CD14-positive monocyte (primary cell): ENCODE results near the gene CERK. TPM values are rescaled to one million over a fixed set of nuclear protein-coding genes. Genes with fewer than 3 reads are reported as not detected.

ENCODE experiments used
- DNase-seq, 3 donors: peaks; one replicate each; pipeline ENCODE4 v3.0.0-alpha.2; 2011 to 2022
- H2AFZ ChIP-seq: 2 replicates; pipeline ENCODE4 v1.6.0; 2012; ENCODE audit warnings: mild to moderate bottlenecking, low read depth, low read length, inconsistent platforms; ENCODE audit not compliant: insufficient read depth, poor library complexity, severe bottlenecking
- H3K27ac ChIP-seq, 2 donors: 1 replicate in 1 of 2; 2 replicates in 1 of 2; pipeline ENCODE4 v1.5.1; 2012 to 2013; ENCODE audit warnings: low read length in 2 of 2, control low read depth in 1 of 2, inconsistent platforms in 1 of 2, low read depth in 1 of 2, mild to moderate bottlenecking in 1 of 2
- H3K27me3 ChIP-seq, 2 donors: one replicate each; pipeline versions ENCODE4 v1.6.0 to v1.6.1; 2011 to 2013; ENCODE audit warnings: low read length in 2 of 2; ENCODE audit not compliant: control insufficient read depth in 2 of 2, insufficient read depth in 2 of 2
- H3K36me3 ChIP-seq, 2 donors: replicated peaks in 1 of 2; 1 replicate in 1 of 2; 2 replicates in 1 of 2; pipeline versions ENCODE4 v1.5.1 to v1.6.1; 2012 to 2013; ENCODE audit warnings: low read length in 2 of 2, control low read depth in 1 of 2, inconsistent platforms in 1 of 2, mild to moderate bottlenecking in 1 of 2; ENCODE audit not compliant: insufficient read depth in 2 of 2, control insufficient read depth in 1 of 2
- H3K4me1 ChIP-seq, 2 donors: 1 replicate in 1 of 2; 2 replicates in 1 of 2; pipeline versions ENCODE4 v1.5.1 to v1.6.1; 2012 to 2013; ENCODE audit warnings: low read length in 2 of 2, control low read depth in 1 of 2, inconsistent platforms in 1 of 2, mild to moderate bottlenecking in 1 of 2, moderate library complexity in 1 of 2; ENCODE audit not compliant: insufficient read depth in 2 of 2, control insufficient read depth in 1 of 2
- H3K4me2 ChIP-seq: replicated peaks from 2 replicates; pipeline ENCODE3; 2012; ENCODE audit warnings: low read length, moderate library complexity, mild to moderate bottlenecking; ENCODE audit not compliant: poor library complexity, severe bottlenecking; ENCODE audit errors: extremely low read depth
- H3K4me3 ChIP-seq, 3 experiments: fragments of 200-600 bp in 1 of 3; sonication (generic) in 1 of 3; replicated peaks in 1 of 3; 1 replicate in 2 of 3; 2 replicates in 1 of 3; pipeline ENCODE4 v1.5.1; 2011 to 2013; ENCODE audit warnings: low read length in 3 of 3, mild to moderate bottlenecking in 3 of 3, control low read depth in 2 of 3, low read depth in 2 of 3, inconsistent platforms in 1 of 3, moderate library complexity in 1 of 3
- H3K79me2 ChIP-seq: 2 replicates; pipeline ENCODE4 v1.6.0; 2012; ENCODE audit warnings: mild to moderate bottlenecking, control low read depth, inconsistent platforms, low read length, moderate library complexity; ENCODE audit not compliant: insufficient read depth
- H3K9ac ChIP-seq: 2 replicates; pipeline ENCODE4 v1.6.0; 2017; ENCODE audit warnings: low read length, mild to moderate bottlenecking; ENCODE audit not compliant: insufficient read depth, poor library complexity, severe bottlenecking
- H3K9me3 ChIP-seq, 2 donors: replicated peaks in 1 of 2; 1 replicate in 1 of 2; 2 replicates in 1 of 2; pipeline versions ENCODE4 v1.5.1 to v1.6.1; 2012 to 2013; ENCODE audit warnings: low read length in 2 of 2, control low read depth in 1 of 2; ENCODE audit not compliant: control insufficient read depth in 1 of 2, insufficient read depth in 1 of 2
- H4K20me1 ChIP-seq: 2 replicates; pipeline ENCODE4 v1.6.0; 2012; ENCODE audit warnings: mild to moderate bottlenecking, low read length, control low read depth, moderate library complexity; ENCODE audit not compliant: insufficient read depth
- H3K27ac Mint-ChIP-seq, 7 donors: one replicate each; pipeline ENCODE4 v1.8.0; 2020; ENCODE audit warnings: mild to moderate bottlenecking in 7 of 7, mixed read lengths in 7 of 7, moderate library complexity in 6 of 7, inconsistent platforms in 2 of 7
- H3K27me3 Mint-ChIP-seq, 3 donors: one replicate each; pipeline ENCODE4 v1.8.0; 2021 to 2022; ENCODE audit warnings: low read depth in 3 of 3, mild to moderate bottlenecking in 3 of 3, mixed read lengths in 3 of 3, moderate library complexity in 3 of 3, inconsistent platforms in 1 of 3
- H3K36me3 Mint-ChIP-seq, 2 donors: one replicate each; pipeline ENCODE4 v1.8.0; 2020; ENCODE audit warnings: mixed read lengths in 2 of 2, inconsistent platforms in 1 of 2, mild to moderate bottlenecking in 1 of 2
- H3K4me1 Mint-ChIP-seq: one replicate; pipeline ENCODE4 v1.8.0; 2020; ENCODE audit warnings: mild to moderate bottlenecking, mixed read lengths
- H3K4me3 Mint-ChIP-seq, 2 donors: one replicate each; pipeline ENCODE4 v1.8.0; 2020; ENCODE audit warnings: mild to moderate bottlenecking in 2 of 2, mixed read lengths in 2 of 2, moderate library complexity in 1 of 2
- H3K9me3 Mint-ChIP-seq, 7 donors: one replicate each; pipeline ENCODE4 v1.8.0; 2020 to 2022; ENCODE audit warnings: mixed read lengths in 7 of 7, mild to moderate bottlenecking in 6 of 7, moderate library complexity in 6 of 7, inconsistent platforms in 2 of 7
- whole genome bisulfite sequencing: methylation state at CpG from one replicate; pipeline ENCODE4 v1.1.5; 2013; ENCODE audit warnings: missing lambda C conversion rate; ENCODE audit not compliant: insufficient coverage; 5-methylcytosine and 5-hydroxymethylcytosine counted together
- intact Hi-C, 2 donors: fragments of 100-400 bp; cut with micrococcal nuclease; formaldehyde crosslinking; loops; one replicate each; pipeline versions ENCODE4 v1.15.0 to v1.15.1; 2023
- polyA plus RNA-seq, 3 donors: library from polyadenylated mRNA; depleted of rRNA in 1 of 3; unstranded in 2 of 3; stranded (reverse) in 1 of 3; fragments of 300-500 nt in 2 of 3; fragments of >200 nt in 1 of 3; fragmentation: Illumina TruSeq in 2 of 3; gene quantifications; 1 replicate in 2 of 3; 2 replicates in 1 of 3; pipeline ENCODE4 v1.2.3, GENCODE V29; 2012 to 2021
- TF ChIP-seq, protein P1 (sequence below): fragments of 200-600 bp; IDR thresholded peaks from one replicate; pipeline ENCODE4 v1.8.0; 2022; ENCODE audit warnings: antibody characterized with exemption, mild to moderate bottlenecking

Gene CERK
- polyA plus RNA-seq, 3 donors: 22.4 to 40.2 (median 24.5) TPM

GRCh38 chr22:46714550-46714949, 23.5 kb downstream of the CERK start:
- 100% methylated on average over 2 of the region's 4 CpGs for WGBS
- Mint-ChIP-seq H3K9me3 (no peaks in the 10 kb centered on the region), H3K4me1 (no peaks in the 10 kb centered on the region), H3K27me3 (peaks cover 0 to 2% (median 0%) of the 10 kb centered on the region in 3 donors), H3K36me3 (peaks cover 80 to 98% of the 10 kb centered on the region in 2 donors), H3K4me3 (no peak overlapping the region), H3K27ac (peak overlapping the region in 2 of 7 donors; percentile 69 to 78)
- no peak overlapping the region for H3K27ac ChIP-seq
- no peaks in the 10 kb centered on the region for H3K4me1 ChIP-seq
- no peak for DNase-seq
- peaks cover 26% of the 10 kb centered on the region for H3K79me2 ChIP-seq
- TF ChIP-seq, protein P1, sequence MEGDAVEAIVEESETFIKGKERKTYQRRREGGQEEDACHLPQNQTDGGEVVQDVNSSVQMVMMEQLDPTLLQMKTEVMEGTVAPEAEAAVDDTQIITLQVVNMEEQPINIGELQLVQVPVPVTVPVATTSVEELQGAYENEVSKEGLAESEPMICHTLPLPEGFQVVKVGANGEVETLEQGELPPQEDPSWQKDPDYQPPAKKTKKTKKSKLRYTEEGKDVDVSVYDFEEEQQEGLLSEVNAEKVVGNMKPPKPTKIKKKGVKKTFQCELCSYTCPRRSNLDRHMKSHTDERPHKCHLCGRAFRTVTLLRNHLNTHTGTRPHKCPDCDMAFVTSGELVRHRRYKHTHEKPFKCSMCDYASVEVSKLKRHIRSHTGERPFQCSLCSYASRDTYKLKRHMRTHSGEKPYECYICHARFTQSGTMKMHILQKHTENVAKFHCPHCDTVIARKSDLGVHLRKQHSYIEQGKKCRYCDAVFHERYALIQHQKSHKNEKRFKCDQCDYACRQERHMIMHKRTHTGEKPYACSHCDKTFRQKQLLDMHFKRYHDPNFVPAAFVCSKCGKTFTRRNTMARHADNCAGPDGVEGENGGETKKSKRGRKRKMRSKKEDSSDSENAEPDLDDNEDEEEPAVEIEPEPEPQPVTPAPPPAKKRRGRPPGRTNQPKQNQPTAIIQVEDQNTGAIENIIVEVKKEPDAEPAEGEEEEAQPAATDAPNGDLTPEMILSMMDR: no peak
- intact Hi-C loops: no loop called here
- H3K4me3 ChIP-seq: no peak overlapping the region
- no peaks in the 10 kb centered on the region for H3K27me3 ChIP-seq
- no peak overlapping the region for H3K4me2 ChIP-seq
- H3K9ac ChIP-seq: no peak overlapping the region
- peaks cover 75 to 99% of the 10 kb centered on the region in 2 donors for H3K36me3 ChIP-seq
- H3K9me3 ChIP-seq: no peaks in the 10 kb centered on the region
- no peak overlapping the region for H2AFZ ChIP-seq
- H4K20me1 ChIP-seq: peaks cover 76% of the 10 kb centered on the region

DNA sequence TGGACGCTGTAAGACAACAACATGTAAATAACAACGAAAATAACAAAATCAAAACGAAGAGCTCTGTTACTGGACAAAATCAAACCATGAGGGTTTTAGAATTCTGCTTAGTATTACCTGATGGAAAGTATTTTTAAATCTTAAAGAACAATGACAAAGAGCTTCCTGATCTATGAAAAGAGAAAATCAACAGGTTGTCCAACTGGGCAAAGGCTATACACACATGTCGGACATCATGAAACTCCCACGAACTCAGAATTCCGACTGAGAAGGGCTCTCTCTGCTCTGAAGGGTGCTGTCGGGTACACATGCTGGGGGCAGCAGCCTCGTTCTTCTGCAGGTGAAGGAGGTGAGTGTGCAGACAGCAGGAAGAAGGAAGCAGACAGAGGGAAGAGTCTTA, 25.8 kb downstream of the CERK start:
- H3K27ac Mint-ChIP-seq: peak overlapping the region in 2 of 7 donors; percentile 60 to 68
- H3K4me3 ChIP-seq: no peak overlapping the region
- H3K36me3 Mint-ChIP-seq: peaks cover 80 to 98% of the 10 kb centered on the region in 2 donors
- WGBS: 100% methylated on average over 5 of the region's 8 CpGs
- no peak overlapping the region for H3K27ac ChIP-seq
- no peaks in the 10 kb centered on the region for H3K9me3 Mint-ChIP-seq
- TF ChIP-seq, protein P1: no peak
- peaks cover 0 to 2% (median 0%) of the 10 kb centered on the region in 3 donors for H3K27me3 Mint-ChIP-seq
- H3K9me3 ChIP-seq: no peaks in the 10 kb centered on the region
- DNase-seq: no peak
- peaks cover 23% of the 10 kb centered on the region for H3K79me2 ChIP-seq
- peaks cover 75 to 99% of the 10 kb centered on the region in 2 donors for H3K36me3 ChIP-seq
- no peak overlapping the region for H3K4me2 ChIP-seq
- H3K4me3 Mint-ChIP-seq: no peak overlapping the region
- intact Hi-C loops: no loop called here
- no peak overlapping the region for H3K9ac ChIP-seq
- no peaks in the 10 kb centered on the region for H3K4me1 Mint-ChIP-seq
- no peaks in the 10 kb centered on the region for H3K4me1 ChIP-seq
- no peaks in the 10 kb centered on the region for H3K27me3 ChIP-seq
- no peak overlapping the region for H2AFZ ChIP-seq
- H4K20me1 ChIP-seq: peaks cover 79% of the 10 kb centered on the region
